Measurements from ENCODE around the gene ADGRD1. TPM values are rescaled to one million over a fixed set of nuclear protein-coding genes. Genes with fewer than 3 reads are reported as not detected.

ADGRD1 gene
- total and polyA plus RNA-seq, 2 of the 8 experiments (the other 6 are each of a cell fraction or from before 2014, with no cell fraction given) = 0.36 to 0.48 TPM

DNA sequence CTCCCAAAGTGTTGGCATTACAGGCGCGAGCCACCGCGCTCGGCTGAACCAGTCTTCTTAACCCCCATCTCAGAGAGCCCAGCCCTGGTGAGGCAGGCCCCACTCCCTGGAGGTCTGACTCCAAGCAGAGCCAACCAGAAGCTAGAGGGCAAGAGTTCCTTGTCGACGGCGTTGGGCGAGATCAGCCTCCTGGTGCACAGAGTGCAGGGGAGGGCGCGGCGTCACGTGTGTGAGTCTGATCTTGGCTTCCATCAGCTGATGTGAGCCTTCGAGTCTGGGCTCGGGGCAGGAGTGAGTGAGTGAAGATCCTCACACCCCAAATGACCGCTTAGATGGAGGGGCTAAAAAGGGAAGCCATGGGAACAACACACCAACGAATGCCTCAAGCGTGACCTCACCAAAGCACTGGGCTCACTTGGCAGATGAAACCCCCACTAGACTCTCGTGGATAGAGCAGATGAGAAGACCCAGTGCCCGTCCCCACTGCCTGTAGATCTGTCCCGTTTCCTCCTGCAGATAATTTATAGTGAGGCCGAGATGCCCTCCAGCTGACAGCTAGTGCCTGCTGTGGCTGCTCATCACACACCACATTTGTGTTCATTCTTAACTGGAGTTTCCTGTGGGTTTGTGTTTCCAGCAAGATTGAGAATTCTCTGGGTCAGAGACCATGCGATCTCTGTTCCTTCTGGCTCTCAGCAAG lies 28.6 kb upstream of the ADGRD1 start (continued):
- TF ChIP-seq SAP30 (IDR thresholded peaks at IDR 0.05; ENCODE audit: insufficient read depth, insufficient replicate concordance, low read length) (no peak), SIX5 (IDR thresholded peaks at IDR 0.05; ENCODE audit: low read depth, low read length) (no peak), HDAC6 (IDR thresholded peaks at IDR 0.05; ENCODE audit: low read depth, low read length) (no peak), PHF8 (conservative IDR thresholded peaks at IDR 0.05; ENCODE audit: low read depth, low read length) (no peak), CEBPB (IDR thresholded peaks at IDR 0.05; ENCODE audit: low read depth, low read length) (no peak)

Measured in H1 (cell line).